GM21786 (cell line): ENCODE results near the gene ALS2.

ENCODE experiments used
- ATAC-seq: cut with Tn5 transposase; IDR thresholded peaks from one replicate; pipeline ENCODE4 v1.9.1; 2021; ENCODE audit not compliant: unreplicated experiment

The ALS2 gene

GRCh38 chr2:201758873-201759272 is 21.9 kb downstream of the ALS2 start:
- no peak for ATAC-seq

GRCh38 chr2:201758234-201758633 is 22.5 kb downstream of the ALS2 start:
- ATAC-seq, result peak; percentile 52

DNA sequence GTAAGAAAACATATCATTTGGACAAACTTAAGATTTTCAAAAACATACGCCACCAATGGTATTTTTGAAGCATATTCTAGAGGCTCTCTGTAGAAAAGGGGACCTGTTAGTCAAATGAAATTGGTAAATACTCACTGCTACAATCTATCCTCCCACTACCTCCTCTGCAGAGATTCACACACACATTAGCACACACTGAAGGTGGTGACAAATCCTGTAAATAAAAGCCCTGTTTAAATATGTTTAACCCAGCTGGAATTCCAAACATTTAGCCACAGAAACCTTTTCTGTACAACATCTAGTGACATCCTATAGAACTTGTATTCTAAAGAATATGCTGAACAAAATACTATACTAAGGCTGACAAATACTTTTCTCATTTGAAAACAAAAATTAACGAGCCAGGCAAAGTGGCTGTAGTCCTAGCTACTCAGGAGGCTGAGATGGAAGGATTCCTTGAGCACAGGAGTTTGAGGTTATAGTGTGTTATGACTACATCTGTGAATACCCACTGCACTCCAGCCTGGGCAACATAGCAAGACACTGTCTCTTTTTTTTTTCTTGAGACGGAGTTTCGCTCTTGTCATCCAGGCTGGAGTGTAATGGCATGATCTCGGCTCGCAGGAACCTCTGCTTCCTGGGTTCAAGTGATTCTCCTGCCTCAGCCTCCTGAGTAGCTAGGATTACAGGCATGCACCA is 25.9 kb downstream of the ALS2 start:
- no peak for ATAC-seq

GRCh38 chr2:201751566-201751965 is 29.2 kb downstream of the ALS2 start:
- ATAC-seq, result no peak

DNA sequence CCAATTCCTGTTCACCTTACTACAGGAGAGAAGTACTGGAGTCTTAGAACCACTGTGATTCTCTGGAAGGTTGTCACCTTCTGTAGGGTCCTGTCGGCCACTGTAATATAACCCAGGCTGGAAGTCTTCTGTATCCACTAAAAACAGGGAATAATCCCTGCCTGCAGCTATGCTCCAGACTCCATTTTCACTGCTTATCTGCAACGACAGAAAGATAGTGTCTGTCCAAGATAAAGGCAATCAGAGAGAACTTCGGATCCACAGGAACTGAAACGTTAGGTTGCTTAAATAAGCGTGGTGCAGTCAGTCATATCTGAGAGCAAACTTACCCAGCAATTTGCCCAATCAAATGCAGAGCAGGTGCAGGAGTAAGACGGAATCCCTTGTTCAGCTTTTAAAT is 34.2 kb downstream of the ALS2 start:
- no peak for ATAC-seq

DNA sequence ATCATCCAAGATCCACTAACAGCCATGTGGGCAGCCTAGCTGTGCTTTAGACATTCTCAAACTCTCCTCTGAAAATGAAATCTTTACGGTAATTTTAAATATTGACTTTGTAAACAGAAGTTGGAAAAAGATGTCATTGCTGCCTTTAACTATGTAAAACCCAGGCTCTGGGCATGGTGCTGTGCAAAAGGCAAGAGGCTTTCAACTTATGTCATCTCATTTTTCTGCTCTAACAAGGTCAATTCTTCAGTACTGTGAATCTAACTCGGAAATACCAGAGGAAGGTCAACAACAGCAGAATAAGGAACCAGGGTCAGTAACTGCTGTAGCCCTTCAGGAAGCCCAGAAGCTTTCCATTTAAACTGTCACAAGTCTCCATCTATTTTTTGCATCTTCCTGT is 45.2 kb downstream of the ALS2 start:
- no peak for ATAC-seq

- no peak for ATAC-seq
Measured at GRCh38 chr2:201734111-201734510, 46.6 kb downstream of the ALS2 start.

GRCh38 chr2:201733544-201733943 is 47.2 kb downstream of the ALS2 start:
- ATAC-seq, result no peak

DNA sequence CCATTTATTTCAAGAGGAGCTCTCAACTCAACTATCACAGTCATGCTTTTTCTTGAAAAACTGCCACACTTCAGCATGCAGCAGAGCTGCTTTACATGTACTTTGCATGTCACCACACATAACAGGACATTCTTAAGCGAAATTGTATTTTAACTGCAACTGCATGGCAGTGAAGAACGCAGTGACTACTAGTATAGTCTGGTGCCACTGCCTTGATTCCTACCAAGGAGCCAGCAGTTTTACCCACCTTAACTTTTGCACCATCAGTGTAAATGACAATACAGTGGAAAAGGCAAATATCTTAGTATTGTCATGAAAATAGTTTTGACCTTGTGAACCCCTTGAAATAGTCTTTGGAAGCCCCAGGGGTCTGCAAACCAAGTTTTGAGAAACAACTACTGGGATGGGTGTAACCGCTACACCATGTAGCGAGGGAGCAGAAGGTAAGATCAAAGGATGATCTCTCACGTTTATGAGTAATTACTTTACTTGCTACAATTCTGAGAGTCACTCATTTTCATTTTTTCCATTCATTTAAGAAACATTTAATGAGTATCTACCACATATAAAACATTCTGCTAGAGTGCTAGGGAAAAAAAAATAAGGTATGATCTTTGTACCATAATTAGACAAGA is 50.0 kb downstream of the ALS2 start:
- ATAC-seq, result no peak

- ATAC-seq, result no peak
Measured at GRCh38 chr2:201715459-201715858, 65.3 kb downstream of the ALS2 start.

GRCh38 chr2:201712726-201713125 is 68.0 kb downstream of the ALS2 start:
- no peak for ATAC-seq

- ATAC-seq, result no peak
Measured at GRCh38 chr2:201709747-201710146, 71.0 kb downstream of the ALS2 start.

- no peak for ATAC-seq
Measured at GRCh38 chr2:201709049-201709448, 71.7 kb downstream of the ALS2 start.

DNA sequence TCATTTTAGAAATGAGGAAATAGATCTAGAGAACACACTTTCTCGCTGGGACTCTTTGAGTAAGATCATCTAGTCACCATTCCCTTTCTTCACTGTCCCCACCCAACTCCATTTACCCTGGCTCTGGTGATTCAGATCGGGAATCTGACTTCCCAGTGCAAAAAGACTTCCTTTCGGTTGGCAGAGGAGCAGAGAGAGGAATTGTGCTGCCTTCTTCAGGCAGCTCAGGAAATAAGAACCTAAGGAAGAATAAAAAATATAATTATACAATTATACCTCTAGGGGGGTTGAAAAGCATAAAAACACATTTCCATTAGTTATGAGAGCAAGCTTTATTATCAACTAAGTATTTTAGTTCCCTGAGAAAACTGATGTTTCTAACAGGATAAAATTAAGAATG is 73.0 kb downstream of the ALS2 start:
- no peak for ATAC-seq

GRCh38 chr2:201707142-201707541 is 73.6 kb downstream of the ALS2 start:
- no peak for ATAC-seq

- no peak for ATAC-seq
Measured at GRCh38 chr2:201704536-201704935, 76.2 kb downstream of the ALS2 start.

GRCh38 chr2:201701646-201702045 is 79.1 kb downstream of the ALS2 start:
- ATAC-seq, result no peak

GRCh38 chr2:201699416-201699815 is 81.3 kb downstream of the ALS2 start:
- ATAC-seq, result no peak

- no peak for ATAC-seq
Measured at GRCh38 chr2:201698588-201699226, 82.0 kb downstream of the ALS2 start, which contains the start of gene MPP4. MPP4 (minus strand) TSS chr2:201698644; CDS start chr2:201693954, 4,690 bp downstream.

DNA sequence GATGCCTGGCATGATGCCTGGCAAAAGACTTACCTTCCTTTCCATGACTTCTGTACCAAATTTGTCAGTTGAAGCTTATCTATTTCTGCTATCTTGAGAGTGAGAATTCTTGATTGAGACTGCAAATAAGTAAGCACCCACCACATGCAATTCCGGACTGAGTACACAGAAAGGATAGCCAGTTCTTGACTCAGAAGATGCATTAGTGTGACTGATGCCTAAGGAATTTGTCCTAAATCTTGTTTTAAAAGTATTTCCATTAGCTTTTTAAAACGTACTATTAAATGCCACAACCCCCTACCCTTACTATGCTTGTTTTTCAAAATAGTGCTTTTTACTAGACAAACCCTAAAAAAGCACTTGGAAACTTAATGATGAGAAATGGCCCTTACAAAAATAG is 82.8 kb downstream of the ALS2 start:
- no peak for ATAC-seq

DNA sequence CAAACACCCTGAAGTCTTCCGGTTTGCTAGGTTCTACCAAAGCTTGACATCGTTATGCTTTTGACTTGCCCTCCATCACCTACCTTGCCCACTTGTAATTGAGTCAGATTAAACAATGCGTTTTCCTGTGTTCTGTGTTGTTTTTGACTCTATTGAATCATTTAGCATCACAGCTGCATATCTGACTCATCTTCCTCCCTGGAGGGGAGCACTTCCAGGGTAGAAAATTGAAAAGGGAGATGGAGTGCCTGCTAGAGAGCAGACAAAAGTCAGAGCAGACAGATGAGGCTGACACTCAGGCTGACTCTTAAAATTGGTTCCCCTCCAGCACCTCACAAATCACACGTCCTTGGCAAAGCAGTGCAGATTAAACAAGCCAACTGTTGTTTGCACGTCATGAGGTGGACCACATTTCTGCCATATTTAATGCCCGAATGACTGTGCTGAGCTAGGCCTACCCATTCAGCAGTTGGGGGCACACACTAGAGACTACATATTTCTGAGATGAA is 84.5 kb downstream of the ALS2 start:
- no peak for ATAC-seq

GRCh38 chr2:201685156-201685555 is 95.6 kb downstream of the ALS2 start:
- ATAC-seq, result no peak
